H9 (cell line): Measurements from ENCODE around the gene PLXNA2. TPM values are rescaled to one million over a fixed set of nuclear protein-coding genes. Genes with fewer than 3 reads are reported as not detected.

Experiments used
- DNase-seq: peaks from one replicate; pipeline ENCODE4 v3.0.0-alpha.2; 2017
- H2AFZ ChIP-seq: one replicate; pipeline ENCODE4 v1.6.1; 2013; ENCODE audit warnings: mild to moderate bottlenecking, low read length, control low read depth, moderate library complexity
- H2AK5ac ChIP-seq: 2 replicates; pipeline ENCODE4 v1.6.1; 2013; ENCODE audit warnings: low read length, control low read depth, mixed read lengths; ENCODE audit not compliant: insufficient read length
- H2BK120ac ChIP-seq: one replicate; pipeline ENCODE4 v1.6.1; 2013; ENCODE audit warnings: low read depth, mild to moderate bottlenecking, low read length, control low read depth, inconsistent platforms; ENCODE audit not compliant: poor library complexity, severe bottlenecking
- H2BK12ac ChIP-seq: 2 replicates; pipeline ENCODE4 v1.6.1; 2013; ENCODE audit warnings: low read length, control low read depth, mixed read lengths, low read depth; ENCODE audit not compliant: insufficient read length
- H2BK15ac ChIP-seq: 2 replicates; pipeline ENCODE4 v1.6.1; 2013; ENCODE audit warnings: low read depth, low read length, control low read depth
- H2BK20ac ChIP-seq: one replicate; pipeline ENCODE4 v1.6.1; 2013; ENCODE audit warnings: low read depth, mild to moderate bottlenecking, low read length, control low read depth, inconsistent platforms; ENCODE audit not compliant: poor library complexity, severe bottlenecking
- H2BK5ac ChIP-seq: 2 replicates; pipeline ENCODE4 v1.6.1; 2013; ENCODE audit warnings: low read length, control low read depth, mixed read lengths; ENCODE audit not compliant: insufficient read length
- H3K14ac ChIP-seq: 2 replicates; pipeline ENCODE4 v1.6.1; 2013; ENCODE audit warnings: low read length, control low read depth; ENCODE audit not compliant: insufficient read depth
- H3K18ac ChIP-seq: 2 replicates; pipeline ENCODE4 v1.6.1; 2013; ENCODE audit warnings: low read depth, mild to moderate bottlenecking, mixed read lengths, low read length, control low read depth; ENCODE audit not compliant: insufficient read length
- H3K23ac ChIP-seq: 2 replicates; pipeline ENCODE4 v1.6.1; 2013; ENCODE audit warnings: low read length, control low read depth, mixed read lengths, low read depth; ENCODE audit not compliant: insufficient read length
- H3K23me2 ChIP-seq: 2 replicates; pipeline ENCODE4 v1.6.1; 2013; ENCODE audit warnings: low read depth, mild to moderate bottlenecking, mixed read lengths, low read length, control low read depth; ENCODE audit not compliant: insufficient read length, poor library complexity, severe bottlenecking
- H3K27ac ChIP-seq: 2 replicates; pipeline ENCODE4 v1.5.1; 2013; ENCODE audit warnings: low read length, control low read depth, mixed read lengths, low read depth; ENCODE audit not compliant: insufficient read length
- H3K27me3 ChIP-seq: 2 replicates; pipeline ENCODE4 v1.6.1; 2013; ENCODE audit warnings: low read length, control low read depth, inconsistent platforms; ENCODE audit not compliant: insufficient read depth
- H3K4ac ChIP-seq: 2 replicates; pipeline ENCODE4 v1.6.1; 2013; ENCODE audit warnings: low read depth, mild to moderate bottlenecking, control low read depth, inconsistent platforms, low read length, moderate library complexity
- H3K4me1 ChIP-seq: 2 replicates; pipeline ENCODE4 v1.6.1; 2013; ENCODE audit warnings: low read length, control low read depth, inconsistent platforms; ENCODE audit not compliant: insufficient read depth
- H3K4me2 ChIP-seq: 2 replicates; pipeline ENCODE4 v1.6.1; 2013; ENCODE audit warnings: low read length, control low read depth, mixed read lengths; ENCODE audit not compliant: insufficient read length, insufficient read depth
- H3K56ac ChIP-seq: 2 replicates; pipeline ENCODE4 v1.6.1; 2013; ENCODE audit warnings: low read depth, mild to moderate bottlenecking, mixed read lengths, low read length, control low read depth; ENCODE audit not compliant: insufficient read length
- H3K79me1 ChIP-seq: 2 replicates; pipeline ENCODE4 v1.6.1; 2013; ENCODE audit warnings: low read depth, mild to moderate bottlenecking, moderate library complexity, low read length, control low read depth, inconsistent platforms; ENCODE audit not compliant: insufficient read depth, poor library complexity, severe bottlenecking
- H3K79me2 ChIP-seq: 2 replicates; pipeline ENCODE4 v1.6.1; 2013; ENCODE audit warnings: low read length, control low read depth, inconsistent platforms; ENCODE audit not compliant: insufficient read depth
- H3K9ac ChIP-seq: 2 replicates; pipeline ENCODE4 v1.6.1; 2013; ENCODE audit warnings: low read length, control low read depth, mixed read lengths; ENCODE audit not compliant: insufficient read length; ENCODE audit errors: extremely low read depth
- H3K9me3 ChIP-seq: one replicate; pipeline ENCODE4 v1.6.1; 2013; ENCODE audit warnings: low read depth, low read length, inconsistent platforms; ENCODE audit not compliant: control insufficient read depth
- H3T11ph ChIP-seq: one replicate; pipeline ENCODE4 v1.6.1; 2013; ENCODE audit warnings: mild to moderate bottlenecking, low read length, control low read depth, inconsistent platforms
- H4K20me1 ChIP-seq: one replicate; pipeline ENCODE4 v1.6.1; 2013; ENCODE audit not compliant: control insufficient read depth, insufficient read length, insufficient read depth
- H4K5ac ChIP-seq: 2 replicates; pipeline ENCODE4 v1.6.1; 2013; ENCODE audit warnings: low read depth, mild to moderate bottlenecking, mixed read lengths, low read length, control low read depth; ENCODE audit not compliant: insufficient read length
- H4K8ac ChIP-seq: replicated peaks from 2 replicates; pipeline ENCODE4 v1.6.1; 2013; ENCODE audit warnings: low read length, control low read depth, mixed read lengths, low read depth; ENCODE audit not compliant: insufficient read length
- H4K91ac ChIP-seq: 2 replicates; pipeline ENCODE4 v1.6.1; 2013; ENCODE audit warnings: low read depth, mild to moderate bottlenecking, moderate library complexity, mixed read lengths, low read length, control low read depth; ENCODE audit not compliant: insufficient read length
- H3K27ac Mint-ChIP-seq, 3 experiments: 2 replicates in 2 of 3; 3 replicates in 1 of 3; pipeline ENCODE4 v1.8.0; 2020 to 2021; ENCODE audit warnings: mixed read lengths in 3 of 3, mild to moderate bottlenecking in 1 of 3, moderate library complexity in 1 of 3
- H3K27me3 Mint-ChIP-seq: 2 replicates; pipeline ENCODE4 v1.8.0; 2021; ENCODE audit warnings: low read depth, mild to moderate bottlenecking, moderate library complexity, mixed read lengths
- H3K36me3 Mint-ChIP-seq, 3 experiments: 2 replicates in 2 of 3; 3 replicates in 1 of 3; pipeline ENCODE4 v1.8.0; 2020 to 2021; ENCODE audit warnings: low read depth in 3 of 3, mixed read lengths in 3 of 3; ENCODE audit not compliant: insufficient read depth in 1 of 3
- H3K4me1 Mint-ChIP-seq, 2 experiments: 2 replicates each; pipeline ENCODE4 v1.8.0; 2020; ENCODE audit warnings: mixed read lengths in 2 of 2
- H3K4me3 Mint-ChIP-seq, 2 experiments: 2 replicates in 1 of 2; 3 replicates in 1 of 2; pipeline ENCODE4 v1.8.0; 2020 to 2021; ENCODE audit warnings: mild to moderate bottlenecking in 2 of 2, mixed read lengths in 2 of 2, moderate library complexity in 1 of 2
- H3K9me3 Mint-ChIP-seq, 2 experiments: 2 replicates in 1 of 2; 3 replicates in 1 of 2; pipeline ENCODE4 v1.8.0; 2020; ENCODE audit warnings: mild to moderate bottlenecking in 2 of 2, mixed read lengths in 2 of 2, moderate library complexity in 1 of 2
- WGBS: extraction: QIAGEN DNeasy Blood & Tissue Kit; methylation state at CpG from one replicate; pipeline ENCODE4 v1.1.7; 2013; ENCODE audit warnings: missing lambda C conversion rate, low lambda C conversion rate, mixed read lengths; ENCODE audit not compliant: insufficient read length; ENCODE audit errors: extremely low coverage; 5-methylcytosine and 5-hydroxymethylcytosine counted together
- total RNA-seq: library from RNA; stranded (reverse); gene quantifications from 2 replicates; pipeline ENCODE4 v1.2.1, GENCODE V29; 2021
- TF ChIP-seq, protein P1 (sequence below): fragments of 200-600 bp; sonication (generic); conservative IDR thresholded peaks from 3 replicates; pipeline ENCODE4 v1.8.0; 2021; ENCODE audit warnings: antibody characterized with exemption, mild to moderate bottlenecking

The PLXNA2 gene
- total RNA-seq, 1 experiment from 2014 or later: 0.57 TPM

DNA sequence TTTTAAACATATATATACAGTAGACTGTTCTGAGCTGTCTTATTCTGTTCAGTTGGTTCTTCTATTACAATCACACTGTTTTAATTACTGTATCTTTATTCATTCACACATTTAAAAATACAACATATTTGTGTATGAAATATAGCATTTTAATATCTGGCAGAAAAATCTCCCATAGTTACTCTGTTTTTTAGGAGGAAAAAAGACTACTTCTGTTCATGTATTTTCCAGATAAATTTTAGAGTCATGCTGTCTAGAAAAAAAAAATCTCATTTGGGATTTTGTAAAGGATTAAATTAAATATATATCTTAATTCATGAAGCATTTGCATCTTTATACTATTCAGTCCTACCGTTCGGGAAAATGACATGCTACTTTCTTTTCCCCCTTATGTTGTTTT is 231.5 kb downstream of the PLXNA2 start:
- no peak overlapping the region for H3K4me2 ChIP-seq
- no peak overlapping the region for H2BK15ac ChIP-seq

More for the DNA sequence above, 231.5 kb downstream of the PLXNA2 start:
- DNase-seq: no peak
- H3K4me1 ChIP-seq: no peaks in the 10 kb centered on the region
- Mint-ChIP-seq H3K4me3 (no peak overlapping the region), H3K27ac (no peak overlapping the region), H3K9me3 (no peaks in the 10 kb centered on the region), H3K27me3 (peaks cover 2% of the 10 kb centered on the region), H3K36me3 (no peaks in the 10 kb centered on the region), H3K4me1 (no peaks in the 10 kb centered on the region)
- no peak overlapping the region for H3K4ac ChIP-seq
- H3K79me1 ChIP-seq: no peaks in the 10 kb centered on the region
- H2BK12ac ChIP-seq: no peak overlapping the region
- no peak overlapping the region for H4K5ac ChIP-seq
- no peak overlapping the region for H3K27ac ChIP-seq
- H3K27me3 ChIP-seq: no peaks in the 10 kb centered on the region; the same call in 1 of the 2 replicates
- H3T11ph ChIP-seq: no peak overlapping the region
- H3K9ac ChIP-seq: no peak overlapping the region
- TF ChIP-seq, protein P1, sequence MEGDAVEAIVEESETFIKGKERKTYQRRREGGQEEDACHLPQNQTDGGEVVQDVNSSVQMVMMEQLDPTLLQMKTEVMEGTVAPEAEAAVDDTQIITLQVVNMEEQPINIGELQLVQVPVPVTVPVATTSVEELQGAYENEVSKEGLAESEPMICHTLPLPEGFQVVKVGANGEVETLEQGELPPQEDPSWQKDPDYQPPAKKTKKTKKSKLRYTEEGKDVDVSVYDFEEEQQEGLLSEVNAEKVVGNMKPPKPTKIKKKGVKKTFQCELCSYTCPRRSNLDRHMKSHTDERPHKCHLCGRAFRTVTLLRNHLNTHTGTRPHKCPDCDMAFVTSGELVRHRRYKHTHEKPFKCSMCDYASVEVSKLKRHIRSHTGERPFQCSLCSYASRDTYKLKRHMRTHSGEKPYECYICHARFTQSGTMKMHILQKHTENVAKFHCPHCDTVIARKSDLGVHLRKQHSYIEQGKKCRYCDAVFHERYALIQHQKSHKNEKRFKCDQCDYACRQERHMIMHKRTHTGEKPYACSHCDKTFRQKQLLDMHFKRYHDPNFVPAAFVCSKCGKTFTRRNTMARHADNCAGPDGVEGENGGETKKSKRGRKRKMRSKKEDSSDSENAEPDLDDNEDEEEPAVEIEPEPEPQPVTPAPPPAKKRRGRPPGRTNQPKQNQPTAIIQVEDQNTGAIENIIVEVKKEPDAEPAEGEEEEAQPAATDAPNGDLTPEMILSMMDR: no peak
- no peak overlapping the region for H3K14ac ChIP-seq
- no peak overlapping the region for H3K23ac ChIP-seq
- no peaks in the 10 kb centered on the region for H3K9me3 ChIP-seq
- H2BK5ac ChIP-seq: no peak overlapping the region
- H2AK5ac ChIP-seq: no peak overlapping the region
- no peaks in the 10 kb centered on the region for H3K79me2 ChIP-seq
- H2BK120ac ChIP-seq: no peak overlapping the region
- H4K20me1 ChIP-seq: no peaks in the 10 kb centered on the region
- H3K18ac ChIP-seq: no peak overlapping the region
- no peak overlapping the region for H4K8ac ChIP-seq
- no peaks in the 10 kb centered on the region for H3K23me2 ChIP-seq
- no peak overlapping the region for H3K56ac ChIP-seq
- no peak overlapping the region for H2BK20ac ChIP-seq
- no CpG with 5 or more reads among the region's 2 CpGs for WGBS
- H4K91ac ChIP-seq: no peak overlapping the region
- no peak overlapping the region for H2AFZ ChIP-seq
